Activated B cell treated with CpG ODN at 0.5 μM for 24 hours (primary cell): ENCODE results near the gene RPS24. TPM values are rescaled to one million over a fixed set of nuclear protein-coding genes. Genes with fewer than 3 reads are reported as not detected.
"Not testable (repeated sequence)": the region's sequence is repeated elsewhere in the genome, so short reads cannot be mapped to it uniquely, and the experiment has no call there.

Experiments used
- ATAC-seq: fragments of 200-7000 bp; cut with Tn5 transposase; one replicate; pipeline ENCODE4 v1.10.0; 2021; ENCODE audit warnings: low read depth, mild to moderate bottlenecking, moderate library complexity
- CTCF ChIA-PET: fragments of 350-600 bp; sonication (Branson Sonifier 250); formaldehyde crosslinking; loops from one replicate; lab custom pipeline; 2021; ENCODE audit warnings: antibody characterized with exemption; lab: Charles Lee
- POLR2A ChIA-PET: fragments of 350-600 bp; sonication (Branson Sonifier 250); formaldehyde crosslinking; loops from one replicate; lab custom pipeline; 2021; ENCODE audit warnings: antibody characterized with exemption; lab: Charles Lee
- DNase-seq: peaks from one replicate; pipeline ENCODE4 v3.0.0; 2022
- H3K27ac Mint-ChIP-seq: one replicate; pipeline ENCODE4 v1.8.0; 2020; ENCODE audit warnings: mixed read lengths
- H3K27me3 Mint-ChIP-seq: one replicate; pipeline ENCODE4 v1.8.0; 2021; ENCODE audit warnings: mixed read lengths
- H3K36me3 Mint-ChIP-seq: one replicate; pipeline ENCODE4 v1.8.0; 2021; ENCODE audit warnings: low read depth, mixed read lengths
- H3K4me1 Mint-ChIP-seq: one replicate; pipeline ENCODE4 v1.8.0; 2021; ENCODE audit warnings: mixed read lengths
- H3K4me3 Mint-ChIP-seq: one replicate; pipeline ENCODE4 v1.8.0; 2020; ENCODE audit warnings: mild to moderate bottlenecking, mixed read lengths
- H3K9me3 Mint-ChIP-seq: one replicate; pipeline ENCODE4 v1.8.0; 2020; ENCODE audit warnings: mixed read lengths
- intact Hi-C: fragments of 100-400 bp; cut with micrococcal nuclease; formaldehyde crosslinking; loops from one replicate; pipeline ENCODE4 v1.15.1; 2024
- total RNA-seq: library from RNA; stranded (reverse); gene quantifications from 2 replicates; pipeline ENCODE4 v1.2.3, GENCODE V29; 2022
- TF ChIP-seq, protein P1 (sequence below): fragments of 200-600 bp; IDR thresholded peaks from one replicate; pipeline ENCODE4 v1.8.0; 2022; ENCODE audit warnings: antibody characterized with exemption, mild to moderate bottlenecking

The RPS24 gene
- total RNA-seq, 1 donor from 2014 or later: 2,004 TPM

DNA sequence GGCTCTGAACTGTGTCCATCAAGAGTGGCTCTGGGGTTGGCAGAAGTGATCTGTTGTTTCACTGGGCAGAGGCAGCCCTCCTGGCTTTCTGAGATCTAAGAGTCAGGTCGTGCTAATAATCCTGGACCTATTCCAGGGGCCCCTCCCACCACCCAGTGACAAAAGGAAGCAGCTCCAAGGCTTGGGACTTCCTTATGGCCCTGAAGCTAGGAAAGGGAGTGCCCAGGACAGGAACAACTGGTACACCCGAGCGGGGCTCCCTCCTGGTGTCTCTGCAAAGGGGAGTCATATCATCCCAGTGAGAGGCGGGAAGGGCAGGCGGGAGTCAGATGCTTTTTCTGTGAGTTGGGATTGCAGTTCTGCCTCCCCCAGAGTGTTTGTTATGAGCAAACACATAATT lies 32.3 kb downstream of the RPS24 start:
- H3K9me3 Mint-ChIP-seq: no peaks in the 10 kb centered on the region
- TF ChIP-seq, protein P1, sequence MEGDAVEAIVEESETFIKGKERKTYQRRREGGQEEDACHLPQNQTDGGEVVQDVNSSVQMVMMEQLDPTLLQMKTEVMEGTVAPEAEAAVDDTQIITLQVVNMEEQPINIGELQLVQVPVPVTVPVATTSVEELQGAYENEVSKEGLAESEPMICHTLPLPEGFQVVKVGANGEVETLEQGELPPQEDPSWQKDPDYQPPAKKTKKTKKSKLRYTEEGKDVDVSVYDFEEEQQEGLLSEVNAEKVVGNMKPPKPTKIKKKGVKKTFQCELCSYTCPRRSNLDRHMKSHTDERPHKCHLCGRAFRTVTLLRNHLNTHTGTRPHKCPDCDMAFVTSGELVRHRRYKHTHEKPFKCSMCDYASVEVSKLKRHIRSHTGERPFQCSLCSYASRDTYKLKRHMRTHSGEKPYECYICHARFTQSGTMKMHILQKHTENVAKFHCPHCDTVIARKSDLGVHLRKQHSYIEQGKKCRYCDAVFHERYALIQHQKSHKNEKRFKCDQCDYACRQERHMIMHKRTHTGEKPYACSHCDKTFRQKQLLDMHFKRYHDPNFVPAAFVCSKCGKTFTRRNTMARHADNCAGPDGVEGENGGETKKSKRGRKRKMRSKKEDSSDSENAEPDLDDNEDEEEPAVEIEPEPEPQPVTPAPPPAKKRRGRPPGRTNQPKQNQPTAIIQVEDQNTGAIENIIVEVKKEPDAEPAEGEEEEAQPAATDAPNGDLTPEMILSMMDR: no peak
- POLR2A ChIA-PET: no interaction called here
- CTCF ChIA-PET: no interaction called here
- ATAC-seq (no peak), DNase-seq (no peak)
- no peaks in the 10 kb centered on the region for H3K4me1 Mint-ChIP-seq
- H3K27me3 Mint-ChIP-seq: no peaks in the 10 kb centered on the region
- intact Hi-C loops: no loop called here
- H3K36me3 Mint-ChIP-seq: no peaks in the 10 kb centered on the region
- H3K4me3 Mint-ChIP-seq: no peak overlapping the region
- H3K27ac Mint-ChIP-seq: no peak overlapping the region

DNA sequence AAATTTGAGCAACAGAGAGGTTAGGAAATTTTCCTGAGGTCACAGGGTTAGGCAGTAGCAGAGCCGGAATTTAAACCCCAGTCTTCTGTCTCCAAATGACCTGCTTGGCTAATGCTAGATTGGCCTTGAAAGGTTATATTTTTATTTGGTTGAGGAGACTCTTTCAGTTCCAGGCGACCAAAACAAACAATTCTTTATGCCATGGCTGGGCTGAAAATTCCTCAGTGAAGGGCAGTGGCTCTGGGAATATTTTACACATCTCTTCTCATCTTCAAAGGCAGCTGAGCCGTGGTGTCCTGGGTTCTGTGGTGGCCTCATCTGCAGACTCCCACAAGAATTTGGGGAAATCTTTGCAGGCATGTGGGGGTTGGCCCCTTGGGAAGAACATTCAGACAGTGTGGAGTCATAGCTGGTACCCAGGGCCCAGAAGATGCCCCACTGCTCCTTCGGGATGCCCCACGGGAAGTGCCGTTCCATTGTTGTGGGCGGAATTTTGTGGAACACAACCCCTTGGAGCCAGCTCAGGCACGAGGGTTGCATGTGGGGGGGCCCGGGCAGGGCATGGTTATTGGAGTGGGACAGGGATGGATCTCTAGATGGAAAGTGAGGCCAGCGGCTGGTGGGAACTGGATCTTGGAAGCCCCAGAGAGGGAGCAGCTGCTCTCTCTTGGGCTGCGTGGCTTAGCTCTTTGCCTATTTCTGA lies 33.2 kb downstream of the RPS24 start:
- H3K4me1 Mint-ChIP-seq: no peaks in the 10 kb centered on the region
- ChIA-PET CTCF (no interaction called here), POLR2A (no interaction called here)
- TF ChIP-seq, protein P1: no peak
- H3K27me3 Mint-ChIP-seq: no peaks in the 10 kb centered on the region
- intact Hi-C loops: no loop called here
- H3K36me3 Mint-ChIP-seq: no peaks in the 10 kb centered on the region
- H3K4me3 Mint-ChIP-seq: no peak overlapping the region
- H3K9me3 Mint-ChIP-seq: no peaks in the 10 kb centered on the region
- DNase-seq (no peak), ATAC-seq (no peak)
- H3K27ac Mint-ChIP-seq: no peak overlapping the region

DNA sequence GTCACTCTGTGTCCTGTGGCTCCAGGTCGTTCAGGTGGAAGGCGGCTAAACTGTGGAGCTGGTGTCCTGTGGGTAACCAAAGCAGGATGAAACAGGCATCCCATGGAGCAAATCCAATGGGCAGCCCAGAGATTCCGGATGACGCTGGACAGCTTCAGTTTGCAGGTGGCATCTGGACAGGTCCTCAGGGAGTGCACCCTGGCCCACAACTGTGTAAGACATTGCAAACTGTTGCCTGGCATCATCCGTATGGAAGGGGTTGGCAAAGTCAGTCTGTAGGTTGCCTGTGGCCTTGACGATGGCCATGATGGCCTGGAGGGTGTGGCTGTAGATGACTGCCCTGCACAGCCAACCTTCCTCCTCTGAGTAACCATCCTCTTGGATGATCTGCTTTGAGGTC lies 35.5 kb downstream of the RPS24 start:
- POLR2A ChIA-PET: no interaction called here
- no peak overlapping the region for H3K27ac Mint-ChIP-seq
- peaks cover 2% of the 10 kb centered on the region for H3K9me3 Mint-ChIP-seq
- DNase-seq: no peak
- CTCF ChIA-PET: no interaction called here
- H3K36me3 Mint-ChIP-seq: no peaks in the 10 kb centered on the region
- no peak overlapping the region for H3K4me3 Mint-ChIP-seq
- TF ChIP-seq, protein P1: no peak
- H3K27me3 Mint-ChIP-seq: no peaks in the 10 kb centered on the region
- no peak for ATAC-seq
- intact Hi-C loops: no loop called here
- H3K4me1 Mint-ChIP-seq: no peaks in the 10 kb centered on the region

DNA sequence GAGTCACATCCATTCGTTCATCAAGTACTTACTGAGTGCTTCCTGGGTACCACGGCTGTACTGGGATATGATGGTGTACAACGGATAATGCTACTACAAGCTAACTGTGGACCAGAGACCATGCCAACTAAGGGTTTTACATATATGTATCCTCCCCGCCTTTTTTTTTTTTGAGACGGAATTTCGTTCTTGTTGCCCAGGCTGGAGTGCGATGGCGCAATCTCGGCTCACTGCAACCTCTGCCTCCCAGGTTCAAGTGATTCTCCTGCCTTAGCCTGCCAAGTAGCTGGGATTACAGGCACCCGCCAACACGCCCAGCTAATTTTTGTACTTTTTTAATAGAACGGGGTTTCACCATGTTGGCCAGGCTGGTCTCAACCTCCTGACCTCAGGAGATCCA lies 36.4 kb downstream of the RPS24 start:
- H3K36me3 Mint-ChIP-seq, CTCF ChIA-PET, H3K4me3 Mint-ChIP-seq, H3K27ac Mint-ChIP-seq, POLR2A ChIA-PET, ATAC-seq, intact Hi-C loops, DNase-seq, H3K27me3 Mint-ChIP-seq, H3K9me3 Mint-ChIP-seq, H3K4me1 Mint-ChIP-seq: not testable (repeated sequence)

DNA sequence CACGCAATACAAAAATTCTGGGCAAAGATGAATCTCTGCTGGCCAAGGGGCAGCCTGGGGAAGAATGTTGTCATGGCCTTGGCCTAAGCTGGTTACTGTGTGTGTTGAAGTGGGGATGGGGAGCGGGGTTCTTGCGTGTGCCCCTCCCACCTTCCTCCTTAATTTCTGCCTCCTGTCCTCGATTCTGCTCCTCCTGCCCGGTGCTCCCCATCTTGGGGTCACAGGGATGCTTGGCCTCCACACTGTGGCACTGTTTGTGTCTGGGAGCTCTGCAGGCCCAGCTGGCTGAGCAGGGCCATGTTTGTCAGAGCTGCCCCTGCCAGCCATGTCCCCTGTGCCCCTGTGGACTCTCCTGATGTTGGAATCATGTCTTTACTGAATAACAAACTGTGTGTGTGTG lies 37.1 kb downstream of the RPS24 start:
- Mint-ChIP-seq H3K27ac (no peak overlapping the region), H3K36me3 (no peaks in the 10 kb centered on the region), H3K27me3 (no peaks in the 10 kb centered on the region), H3K4me1 (no peaks in the 10 kb centered on the region), H3K9me3 (peaks cover 4% of the 10 kb centered on the region), H3K4me3 (no peak overlapping the region)
- ChIA-PET CTCF (no interaction called here), POLR2A (no interaction called here)
- intact Hi-C loops: no loop called here
- no peak for DNase-seq
- TF ChIP-seq, protein P1: no peak
- no peak for ATAC-seq
